ENCODE results near the gene NEK7.
"Not testable (repeated sequence)": the region's sequence is repeated elsewhere in the genome, so short reads cannot be mapped to it uniquely, and the experiment has no call there.

The NEK7 gene

GRCh38 chr1:198183605-198184004, 26.8 kb downstream of the NEK7 start:
- H3K27me3 ChIP-seq (replicated peaks; ENCODE audit: control insufficient read depth, insufficient read depth, low read length, poor library complexity, severe bottlenecking): no peaks in the 10 kb centered on the region
- H3K9me3 ChIP-seq (ENCODE audit: control insufficient read depth, low read length): no peaks in the 10 kb centered on the region
- no peak overlapping the region for H3K27ac ChIP-seq (ENCODE audit: insufficient read depth, low read length, poor library complexity, severe bottlenecking)
- no peaks in the 10 kb centered on the region for H3K36me3 ChIP-seq (ENCODE audit: control insufficient read depth, insufficient read depth, low read length)
- H3K4me1 ChIP-seq (ENCODE audit: control insufficient read depth, insufficient read depth, low read length, poor library complexity, severe bottlenecking): peaks cover 43% of the 10 kb centered on the region
- H3K4me3 ChIP-seq (ENCODE audit: insufficient read depth, low read depth, low read length, poor library complexity, severe bottlenecking): no peak overlapping the region
- no peak for DNase-seq

DNA sequence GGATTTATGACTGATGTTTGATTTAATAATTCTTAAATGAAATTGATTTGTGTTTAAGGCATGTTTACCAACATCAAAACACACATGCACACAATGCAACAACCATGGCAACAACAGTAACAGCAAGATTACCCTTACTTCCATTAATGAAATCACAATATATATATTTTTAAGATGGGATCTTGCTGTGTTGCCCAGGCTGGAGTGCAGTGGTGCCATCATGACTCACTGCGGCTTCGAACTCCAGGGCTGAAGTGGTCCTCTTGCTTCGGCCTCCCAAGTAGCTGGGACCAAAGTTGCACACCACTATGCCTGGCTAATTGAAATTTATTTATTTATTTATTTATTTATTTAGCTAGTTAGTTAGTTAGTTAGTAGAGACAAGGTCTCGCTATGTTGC, 27.7 kb downstream of the NEK7 start:
- DNase-seq: no peak
- no peaks in the 10 kb centered on the region for H3K27me3 ChIP-seq (replicated peaks; ENCODE audit: control insufficient read depth, insufficient read depth, low read length, poor library complexity, severe bottlenecking)
- no peak overlapping the region for H3K27ac ChIP-seq (ENCODE audit: insufficient read depth, low read length, poor library complexity, severe bottlenecking)
- H3K36me3 ChIP-seq (ENCODE audit: control insufficient read depth, insufficient read depth, low read length): no peaks in the 10 kb centered on the region
- H3K9me3 ChIP-seq (ENCODE audit: control insufficient read depth, low read length): no peaks in the 10 kb centered on the region
- peaks cover 50% of the 10 kb centered on the region for H3K4me1 ChIP-seq (ENCODE audit: control insufficient read depth, insufficient read depth, low read length, poor library complexity, severe bottlenecking)
- H3K4me3 ChIP-seq (ENCODE audit: insufficient read depth, low read depth, low read length, poor library complexity, severe bottlenecking): no peak overlapping the region

DNA sequence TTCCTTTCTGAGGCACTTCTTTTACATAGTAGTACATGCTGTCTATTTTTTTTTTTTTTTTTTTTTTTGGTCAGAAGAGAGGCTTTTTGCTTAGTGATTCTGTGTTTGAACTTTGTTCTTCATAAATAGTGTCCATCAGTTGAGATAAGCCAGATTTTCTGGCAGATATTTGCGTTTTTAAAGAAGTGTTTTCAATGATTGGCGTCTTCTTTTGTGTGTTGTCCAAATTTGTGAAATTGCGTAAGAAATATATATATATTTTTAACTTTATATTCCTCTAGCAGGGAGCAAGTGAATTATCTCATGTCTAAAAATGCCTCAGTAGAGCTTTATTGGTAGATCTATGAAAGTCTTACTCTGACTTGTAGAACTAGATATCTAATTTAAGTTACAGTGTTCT, 28.3 kb downstream of the NEK7 start:
- Histone ChIP-seq H3K27ac (ENCODE audit: insufficient read depth, low read length, poor library complexity, severe bottlenecking) (no peak overlapping the region), H3K36me3 (ENCODE audit: control insufficient read depth, insufficient read depth, low read length) (no peaks in the 10 kb centered on the region), H3K27me3 (replicated peaks; ENCODE audit: control insufficient read depth, insufficient read depth, low read length, poor library complexity, severe bottlenecking) (no peaks in the 10 kb centered on the region), H3K4me3 (ENCODE audit: insufficient read depth, low read depth, low read length, poor library complexity, severe bottlenecking) (no peak overlapping the region), H3K4me1 (ENCODE audit: control insufficient read depth, insufficient read depth, low read length, poor library complexity, severe bottlenecking) (peaks cover 50% of the 10 kb centered on the region), H3K9me3 (ENCODE audit: control insufficient read depth, low read length) (no peaks in the 10 kb centered on the region)
- DNase-seq: no peak

GRCh38 chr1:198185759-198186158, 29.0 kb downstream of the NEK7 start:
- Histone ChIP-seq H3K27me3 (replicated peaks; ENCODE audit: control insufficient read depth, insufficient read depth, low read length, poor library complexity, severe bottlenecking) (no peaks in the 10 kb centered on the region), H3K4me3 (ENCODE audit: insufficient read depth, low read depth, low read length, poor library complexity, severe bottlenecking) (no peak overlapping the region), H3K27ac (ENCODE audit: insufficient read depth, low read length, poor library complexity, severe bottlenecking) (no peak overlapping the region), H3K4me1 (ENCODE audit: control insufficient read depth, insufficient read depth, low read length, poor library complexity, severe bottlenecking) (peaks cover 44% of the 10 kb centered on the region), H3K9me3 (ENCODE audit: control insufficient read depth, low read length) (no peaks in the 10 kb centered on the region), H3K36me3 (ENCODE audit: control insufficient read depth, insufficient read depth, low read length) (no peaks in the 10 kb centered on the region)
- DNase-seq: no peak

DNA sequence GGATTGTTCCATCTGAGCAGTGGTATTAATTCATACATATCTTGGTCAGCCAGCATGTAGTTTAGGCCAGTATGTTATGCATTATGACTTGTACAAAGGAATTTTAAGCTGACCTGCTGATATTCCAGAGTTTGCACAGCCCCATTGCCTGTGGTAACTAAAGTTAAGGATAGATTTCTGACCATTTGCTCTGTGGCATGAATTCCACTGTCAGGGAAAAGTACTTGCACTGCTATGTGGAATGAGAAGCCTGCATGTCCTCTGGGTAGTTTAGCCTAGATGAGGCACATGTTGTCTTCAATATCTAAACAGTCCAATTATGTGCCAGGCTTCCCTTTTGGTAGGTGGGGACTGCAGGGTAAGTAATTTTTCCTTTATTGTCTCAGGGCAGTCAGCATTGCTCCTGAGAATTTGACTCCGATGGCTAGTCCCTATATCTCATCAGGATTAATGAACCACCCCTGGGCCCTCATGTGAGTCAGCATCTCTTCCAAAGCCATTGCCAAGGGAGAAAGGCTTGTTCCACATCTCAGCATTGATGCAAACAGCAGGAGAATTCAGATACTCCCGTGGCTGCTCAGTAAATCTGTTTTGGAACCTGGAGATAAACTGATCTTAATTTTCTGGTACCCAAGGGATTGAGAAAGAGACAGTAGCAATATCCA, 30.2 kb downstream of the NEK7 start:
- Histone ChIP-seq H3K36me3 (ENCODE audit: control insufficient read depth, insufficient read depth, low read length) (no peaks in the 10 kb centered on the region), H3K9me3 (ENCODE audit: control insufficient read depth, low read length) (no peaks in the 10 kb centered on the region), H3K27me3 (replicated peaks; ENCODE audit: control insufficient read depth, insufficient read depth, low read length, poor library complexity, severe bottlenecking) (no peaks in the 10 kb centered on the region), H3K4me1 (ENCODE audit: control insufficient read depth, insufficient read depth, low read length, poor library complexity, severe bottlenecking) (peaks cover 39% of the 10 kb centered on the region), H3K27ac (ENCODE audit: insufficient read depth, low read length, poor library complexity, severe bottlenecking) (peak overlapping the region; percentile 65), H3K4me3 (ENCODE audit: insufficient read depth, low read depth, low read length, poor library complexity, severe bottlenecking) (no peak overlapping the region)
- DNase-seq: no peak

- Histone ChIP-seq H3K4me3 (ENCODE audit: insufficient read depth, low read depth, low read length, poor library complexity, severe bottlenecking) (peak overlapping the region; percentile 11), H3K36me3 (ENCODE audit: control insufficient read depth, insufficient read depth, low read length) (no peaks in the 10 kb centered on the region), H3K9me3 (ENCODE audit: control insufficient read depth, low read length) (no peaks in the 10 kb centered on the region), H3K27ac (ENCODE audit: insufficient read depth, low read length, poor library complexity, severe bottlenecking) (peak overlapping the region; percentile 65), H3K4me1 (ENCODE audit: control insufficient read depth, insufficient read depth, low read length, poor library complexity, severe bottlenecking) (peaks cover 36% of the 10 kb centered on the region), H3K27me3 (replicated peaks; ENCODE audit: control insufficient read depth, insufficient read depth, low read length, poor library complexity, severe bottlenecking) (no peaks in the 10 kb centered on the region)
- DNase-seq: peak in 2 of 3 donors; percentile 14 to 32
Measured at GRCh38 chr1:198187973-198188588, 31.3 kb downstream of the NEK7 start.

DNA sequence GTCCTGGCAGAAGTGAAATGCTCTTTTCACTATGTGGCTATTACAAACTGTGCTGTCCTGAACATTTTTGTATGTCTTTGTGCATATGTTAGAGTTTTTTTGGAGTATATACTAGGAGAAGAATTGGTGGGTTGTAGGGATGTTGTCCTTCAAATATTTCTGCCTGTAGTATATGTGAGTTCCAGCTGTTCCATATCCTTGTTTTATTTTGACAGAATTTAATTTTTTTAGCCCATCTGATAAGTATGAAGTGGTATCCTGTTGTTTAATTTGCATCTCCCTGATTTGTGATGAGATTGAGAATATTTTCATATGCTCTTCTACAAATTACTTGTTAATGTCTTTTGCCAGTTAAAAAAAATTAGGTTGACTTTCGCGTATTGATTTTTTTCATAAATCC, 34.3 kb downstream of the NEK7 start:
- H3K27me3 ChIP-seq (replicated peaks; ENCODE audit: control insufficient read depth, insufficient read depth, low read length, poor library complexity, severe bottlenecking): no peaks in the 10 kb centered on the region
- DNase-seq: no peak
- no peaks in the 10 kb centered on the region for H3K36me3 ChIP-seq (ENCODE audit: control insufficient read depth, insufficient read depth, low read length)
- no peak overlapping the region for H3K4me3 ChIP-seq (ENCODE audit: insufficient read depth, low read depth, low read length, poor library complexity, severe bottlenecking)
- H3K9me3 ChIP-seq (ENCODE audit: control insufficient read depth, low read length): no peaks in the 10 kb centered on the region
- H3K4me1 ChIP-seq (ENCODE audit: control insufficient read depth, insufficient read depth, low read length, poor library complexity, severe bottlenecking): peaks cover 36% of the 10 kb centered on the region
- peak overlapping the region; percentile 45 for H3K27ac ChIP-seq (ENCODE audit: insufficient read depth, low read length, poor library complexity, severe bottlenecking)

GRCh38 chr1:198193871-198194270, 37.1 kb downstream of the NEK7 start:
- H3K4me3 ChIP-seq (ENCODE audit: insufficient read depth, low read depth, low read length, poor library complexity, severe bottlenecking); H3K9me3 ChIP-seq (ENCODE audit: control insufficient read depth, low read length); H3K27me3 ChIP-seq (replicated peaks; ENCODE audit: control insufficient read depth, insufficient read depth, low read length, poor library complexity, severe bottlenecking); H3K27ac ChIP-seq (ENCODE audit: insufficient read depth, low read length, poor library complexity, severe bottlenecking); H3K36me3 ChIP-seq (ENCODE audit: control insufficient read depth, insufficient read depth, low read length); DNase-seq: not testable (repeated sequence)
- peaks cover 10% of the 10 kb centered on the region for H3K4me1 ChIP-seq (ENCODE audit: control insufficient read depth, insufficient read depth, low read length, poor library complexity, severe bottlenecking)

GRCh38 chr1:198196630-198197029, 39.8 kb downstream of the NEK7 start:
- Histone ChIP-seq H3K4me1 (ENCODE audit: control insufficient read depth, insufficient read depth, low read length, poor library complexity, severe bottlenecking) (peaks cover 2% of the 10 kb centered on the region), H3K27ac (ENCODE audit: insufficient read depth, low read length, poor library complexity, severe bottlenecking) (no peak overlapping the region), H3K4me3 (ENCODE audit: insufficient read depth, low read depth, low read length, poor library complexity, severe bottlenecking) (no peak overlapping the region), H3K36me3 (ENCODE audit: control insufficient read depth, insufficient read depth, low read length) (no peaks in the 10 kb centered on the region), H3K27me3 (replicated peaks; ENCODE audit: control insufficient read depth, insufficient read depth, low read length, poor library complexity, severe bottlenecking) (no peaks in the 10 kb centered on the region), H3K9me3 (ENCODE audit: control insufficient read depth, low read length) (no peaks in the 10 kb centered on the region)
- no peak for DNase-seq

DNA sequence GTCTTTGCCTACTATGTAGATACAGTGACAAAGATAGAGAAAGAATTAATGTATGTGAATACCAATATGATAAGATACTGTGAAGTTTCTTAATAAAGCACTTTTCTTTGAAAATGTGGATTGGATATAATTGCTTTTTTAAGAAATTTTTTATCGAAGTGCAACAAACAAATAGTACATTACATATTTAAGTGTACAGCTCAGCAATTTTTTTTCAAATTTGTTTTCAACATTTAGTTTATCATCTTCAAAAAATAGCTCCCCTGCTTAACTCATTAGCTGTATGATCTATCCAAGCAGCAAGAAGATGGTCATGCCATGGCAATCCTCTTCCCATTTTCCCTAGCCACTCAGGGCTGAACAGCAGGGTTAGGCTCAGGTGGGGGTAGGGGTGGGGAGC, 40.5 kb downstream of the NEK7 start:
- Histone ChIP-seq H3K4me1 (ENCODE audit: control insufficient read depth, insufficient read depth, low read length, poor library complexity, severe bottlenecking) (peaks cover 4% of the 10 kb centered on the region), H3K36me3 (ENCODE audit: control insufficient read depth, insufficient read depth, low read length) (no peaks in the 10 kb centered on the region), H3K4me3 (ENCODE audit: insufficient read depth, low read depth, low read length, poor library complexity, severe bottlenecking) (no peak overlapping the region), H3K27me3 (replicated peaks; ENCODE audit: control insufficient read depth, insufficient read depth, low read length, poor library complexity, severe bottlenecking) (no peaks in the 10 kb centered on the region), H3K9me3 (ENCODE audit: control insufficient read depth, low read length) (no peaks in the 10 kb centered on the region), H3K27ac (ENCODE audit: insufficient read depth, low read length, poor library complexity, severe bottlenecking) (no peak overlapping the region)
- DNase-seq: no peak

All from effector memory CD4-positive, alpha-beta T cell (primary cell).